Esophagus muscularis mucosa (tissue), 4 donors: Measurements from ENCODE around the gene LMF1. TPM values are rescaled to one million over a fixed set of nuclear protein-coding genes. Genes with fewer than 3 reads are reported as not detected.

ENCODE experiments used
- DNase-seq: peaks from one replicate; pipeline ENCODE4 v3.0.0-alpha.2; 2017; ENCODE audit errors: extremely low spot score
- H3K27ac ChIP-seq, 4 donors: fragments of 200-600 bp; sonication (generic); replicated peaks in 1 of 4; 1 replicate in 3 of 4; 2 replicates in 1 of 4; pipeline ENCODE4 v1.5.1; 2016 to 2019; ENCODE audit warnings: mild to moderate bottlenecking in 1 of 4
- H3K27me3 ChIP-seq, 4 donors: fragments of 200-600 bp; sonication (generic); one replicate each; pipeline versions ENCODE4 v1.5.1 to v1.6.0; 2016 to 2019
- H3K36me3 ChIP-seq, 4 donors: fragments of 200-600 bp; sonication (generic); one replicate each; pipeline ENCODE4 v1.5.1; 2016 to 2019
- H3K4me1 ChIP-seq, 4 donors: fragments of 200-600 bp; sonication (generic); one replicate each; pipeline ENCODE4 v1.5.1; 2016 to 2019
- H3K4me3 ChIP-seq, 4 donors: fragments of 200-600 bp; sonication (generic); 1 replicate in 2 of 4; 2 replicates in 2 of 4; pipeline ENCODE4 v1.5.1; 2016 to 2019; ENCODE audit warnings: mild to moderate bottlenecking in 4 of 4, moderate library complexity in 1 of 4
- H3K9me3 ChIP-seq, 4 donors: fragments of 200-600 bp; sonication (generic); 1 replicate in 3 of 4; 2 replicates in 1 of 4; pipeline ENCODE4 v1.5.1; 2016 to 2019
- CTCF ChIP-seq, 3 experiments: fragments of 200-600 bp in 2 of 3; fragments of 450-650 bp in 1 of 3; sonication (generic) in 2 of 3; IDR thresholded peaks; one replicate each; pipeline ENCODE4 v1.5.1; 2017 to 2019; ENCODE audit warnings: antibody characterized with exemption in 3 of 3, mild to moderate bottlenecking in 2 of 3, moderate library complexity in 1 of 3
- EP300 ChIP-seq: sonication (generic); formaldehyde crosslinking; IDR thresholded peaks from one replicate; pipeline ENCODE4 v1.6.1; 2017; ENCODE audit warnings: antibody characterized with exemption
- POLR2A ChIP-seq: fragments of 450-650 bp; IDR thresholded peaks from one replicate; pipeline ENCODE4 v1.6.1; 2017; ENCODE audit warnings: antibody characterized with exemption, moderate library complexity, mild to moderate bottlenecking, low read depth
- POLR2AphosphoS5 ChIP-seq, 2 donors: sonication (generic); formaldehyde crosslinking; IDR thresholded peaks; one replicate each; pipeline ENCODE4 v1.6.1; 2017; ENCODE audit warnings: antibody characterized with exemption in 2 of 2
- WGBS: methylation state at CpG from one replicate; pipeline ENCODE4 v1.1.5; 2018; 5-methylcytosine and 5-hydroxymethylcytosine counted together
- intact Hi-C: fragments of 100-400 bp; cut with DNase I; formaldehyde crosslinking; loops from one replicate; pipeline ENCODE4 v1.15.1; 2023
- total RNA-seq, 4 donors: library from RNA; depleted of rRNA; stranded (reverse); fragments of >200 nt; gene quantifications; one replicate each; pipeline versions ENCODE4 v1.1.0 to v1.2.1, GENCODE V29; 2016

LMF1 gene
- total RNA-seq, 4 donors from 2014 or later: 14.5 to 32.0 (median 23.8) TPM

GRCh38 chr16:1005286-1005685, 34.5 kb upstream of the LMF1 start:
- Histone ChIP-seq H3K4me1 (peaks cover 0 to 18% (median 13%) of the 10 kb centered on the region in 4 donors), H3K9me3 (no peaks in the 10 kb centered on the region), H3K27ac (no peak overlapping the region), H3K4me3 (no peak overlapping the region), H3K36me3 (no peaks in the 10 kb centered on the region), H3K27me3 (peaks cover 0 to 52% (median 0%) of the 10 kb centered on the region in 4 donors)
- intact Hi-C loops: no loop called here
- 86% methylated on average over 9 of the region's 11 CpGs for WGBS
- TF ChIP-seq POLR2AphosphoS5 (IDR thresholded peaks at IDR 0.05) (no peak), CTCF (IDR thresholded peaks at IDR 0.05) (no peak), EP300 (no peak), POLR2A (no peak)
- DNase-seq: no peak

- H3K4me1 ChIP-seq: peaks cover 0 to 18% (median 13%) of the 10 kb centered on the region in 4 donors
- intact Hi-C loops: no loop called here
- 78% methylated on average over 27 of the region's 41 CpGs for WGBS
- H3K36me3 ChIP-seq: no peaks in the 10 kb centered on the region
- no peaks in the 10 kb centered on the region for H3K9me3 ChIP-seq
- no peak for TF ChIP-seq EP300
- TF ChIP-seq POLR2A: no peak
- TF ChIP-seq POLR2AphosphoS5 (IDR thresholded peaks at IDR 0.05): no peak
- no peak for TF ChIP-seq CTCF (IDR thresholded peaks at IDR 0.05)
- no peak for DNase-seq
- H3K27me3 ChIP-seq: peaks cover 0 to 51% (median 2%) of the 10 kb centered on the region in 4 donors
- H3K27ac ChIP-seq: no peak overlapping the region
- H3K4me3 ChIP-seq: no peak overlapping the region
Measured at GRCh38 chr16:1003391-1004347, 32.9 kb upstream of the LMF1 start.

- Histone ChIP-seq H3K27ac (no peak overlapping the region), H3K4me3 (peak overlapping the region in 2 of 4 donors; percentile 14 to 30), H3K27me3 (peaks cover 0 to 51% (median 4%) of the 10 kb centered on the region in 4 donors), H3K36me3 (no peaks in the 10 kb centered on the region), H3K9me3 (no peaks in the 10 kb centered on the region), H3K4me1 (peaks cover 3 to 20% (median 13%) of the 10 kb centered on the region in 4 donors)
- no peak for DNase-seq
- TF ChIP-seq EP300 (no peak), POLR2AphosphoS5 (IDR thresholded peaks at IDR 0.05) (peak; percentile 12 to 25), POLR2A (no peak)
- intact Hi-C loops: no loop called here
- 64% methylated on average over 32 of the region's 46 CpGs for WGBS
Measured at GRCh38 chr16:1002399-1003166, 31.8 kb upstream of the LMF1 start.

GRCh38 chr16:1001096-1001495, 30.3 kb upstream of the LMF1 start:
- intact Hi-C loops: no loop called here
- Histone ChIP-seq H3K4me1 (peaks cover 9 to 27% (median 13%) of the 10 kb centered on the region in 4 donors), H3K36me3 (no peaks in the 10 kb centered on the region), H3K4me3 (no peak overlapping the region), H3K27ac (no peak overlapping the region), H3K9me3 (peaks cover 0 to 7% (median 2%) of the 10 kb centered on the region in 4 donors), H3K27me3 (peaks cover 0 to 55% (median 4%) of the 10 kb centered on the region in 4 donors)
- WGBS: 71% methylated on average over 1 of the region's 11 CpGs
- DNase-seq: no peak
- no peak for TF ChIP-seq POLR2AphosphoS5 (IDR thresholded peaks at IDR 0.05)
- TF ChIP-seq EP300: no peak
- TF ChIP-seq CTCF (IDR thresholded peaks at IDR 0.05): no peak
- TF ChIP-seq POLR2A: no peak
